SU-DHL-6 (cell line): ENCODE measurements around the gene ATP1B2.

ENCODE experiments used
- EZH2phosphoT487 ChIP-seq: fragments of 200-600 bp; sonication (generic), shearing (Covaris generic); conservative IDR thresholded peaks from 2 replicates; pipeline ENCODE4 v1.6.1; 2018; ENCODE audit warnings: mild to moderate bottlenecking, antibody characterized with exemption, low read length, moderate library complexity, mixed read lengths
- TF ChIP-seq, protein P1 (sequence below): fragments of 200-600 bp; sonication (generic); IDR thresholded peaks from one replicate; pipeline ENCODE4 v1.5.1; 2017; ENCODE audit warnings: antibody characterized with exemption, mild to moderate bottlenecking, low read length, moderate library complexity; ENCODE audit not compliant: insufficient read depth, poor library complexity, severe bottlenecking

- TF ChIP-seq, protein P1, sequence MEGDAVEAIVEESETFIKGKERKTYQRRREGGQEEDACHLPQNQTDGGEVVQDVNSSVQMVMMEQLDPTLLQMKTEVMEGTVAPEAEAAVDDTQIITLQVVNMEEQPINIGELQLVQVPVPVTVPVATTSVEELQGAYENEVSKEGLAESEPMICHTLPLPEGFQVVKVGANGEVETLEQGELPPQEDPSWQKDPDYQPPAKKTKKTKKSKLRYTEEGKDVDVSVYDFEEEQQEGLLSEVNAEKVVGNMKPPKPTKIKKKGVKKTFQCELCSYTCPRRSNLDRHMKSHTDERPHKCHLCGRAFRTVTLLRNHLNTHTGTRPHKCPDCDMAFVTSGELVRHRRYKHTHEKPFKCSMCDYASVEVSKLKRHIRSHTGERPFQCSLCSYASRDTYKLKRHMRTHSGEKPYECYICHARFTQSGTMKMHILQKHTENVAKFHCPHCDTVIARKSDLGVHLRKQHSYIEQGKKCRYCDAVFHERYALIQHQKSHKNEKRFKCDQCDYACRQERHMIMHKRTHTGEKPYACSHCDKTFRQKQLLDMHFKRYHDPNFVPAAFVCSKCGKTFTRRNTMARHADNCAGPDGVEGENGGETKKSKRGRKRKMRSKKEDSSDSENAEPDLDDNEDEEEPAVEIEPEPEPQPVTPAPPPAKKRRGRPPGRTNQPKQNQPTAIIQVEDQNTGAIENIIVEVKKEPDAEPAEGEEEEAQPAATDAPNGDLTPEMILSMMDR = no peak
- TF ChIP-seq EZH2phosphoT487 = no peak
Observed at GRCh38 chr17:7676533-7676932, 25.8 kb downstream of the ATP1B2 start.
